Retinal pigment epithelial cell (primary cell): ENCODE results near the gene NTPCR.

Source experiments
- DNase-seq: peaks from one replicate; pipeline ENCODE4 v3.0.0-alpha.2; 2010; ENCODE audit warnings: low read depth
- H3K4me3 ChIP-seq: 2 replicates; pipeline ENCODE4 v1.5.1; 2011; ENCODE audit warnings: mild to moderate bottlenecking, low read length, control low read depth, moderate library complexity
- TF ChIP-seq, protein P1 (sequence below): conservative IDR thresholded peaks from 2 replicates; pipeline ENCODE4 v1.5.1; 2011; ENCODE audit warnings: low read depth, low read length, control low read depth, inconsistent platforms

NTPCR gene, protein sequence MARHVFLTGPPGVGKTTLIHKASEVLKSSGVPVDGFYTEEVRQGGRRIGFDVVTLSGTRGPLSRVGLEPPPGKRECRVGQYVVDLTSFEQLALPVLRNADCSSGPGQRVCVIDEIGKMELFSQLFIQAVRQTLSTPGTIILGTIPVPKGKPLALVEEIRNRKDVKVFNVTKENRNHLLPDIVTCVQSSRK

DNA sequence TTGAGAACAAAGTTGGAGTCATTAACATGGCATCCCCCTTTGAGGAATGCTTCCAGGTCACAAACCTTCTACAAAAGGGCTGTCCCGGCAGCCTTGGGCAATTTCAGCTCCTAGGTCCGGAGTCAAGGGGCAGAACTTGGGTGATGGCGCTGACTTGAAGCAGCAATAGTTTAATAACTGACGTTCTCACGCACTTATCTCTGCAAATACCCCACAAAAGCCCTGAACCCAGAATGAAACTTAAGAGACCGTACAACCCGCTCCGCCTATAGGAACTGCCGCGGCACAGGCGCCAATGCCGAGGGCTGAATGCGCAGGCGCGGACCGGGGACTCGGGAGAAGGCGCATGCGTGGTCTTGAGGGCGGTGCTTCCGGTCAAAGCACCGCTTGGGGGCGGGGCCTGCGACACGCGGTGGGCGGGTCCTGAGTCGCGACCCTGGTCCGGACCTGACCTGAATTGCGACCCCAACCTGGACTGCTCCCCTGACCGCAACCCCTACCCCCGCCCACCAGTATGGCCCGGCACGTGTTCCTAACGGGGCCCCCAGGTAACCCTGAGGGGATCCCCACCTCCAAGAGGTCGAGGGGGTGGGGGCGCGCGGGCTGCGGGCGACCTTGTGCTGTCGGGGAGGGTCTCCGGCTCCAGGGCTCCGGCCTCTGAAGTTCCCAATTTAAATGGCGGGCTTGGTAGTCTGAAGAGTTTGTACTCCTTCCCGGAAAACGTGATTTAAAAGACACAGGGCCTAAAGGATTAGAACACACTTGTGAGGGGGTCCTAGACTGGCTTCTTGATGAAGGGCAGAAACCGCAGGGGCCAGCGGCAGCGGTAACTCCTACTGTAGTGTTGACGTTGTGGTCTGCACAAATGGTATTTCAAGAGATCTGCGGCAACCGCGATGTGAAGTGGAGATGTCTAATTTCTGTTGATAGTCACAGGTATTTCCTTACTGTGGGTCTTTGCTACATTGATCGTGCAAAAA lies at the start of gene NTPCR:
NTPCR (plus strand) TSS at position 415 of the 980 bp plus-strand sequence; CDS start at position 515, 100 bp downstream.
- TF ChIP-seq, protein P1, sequence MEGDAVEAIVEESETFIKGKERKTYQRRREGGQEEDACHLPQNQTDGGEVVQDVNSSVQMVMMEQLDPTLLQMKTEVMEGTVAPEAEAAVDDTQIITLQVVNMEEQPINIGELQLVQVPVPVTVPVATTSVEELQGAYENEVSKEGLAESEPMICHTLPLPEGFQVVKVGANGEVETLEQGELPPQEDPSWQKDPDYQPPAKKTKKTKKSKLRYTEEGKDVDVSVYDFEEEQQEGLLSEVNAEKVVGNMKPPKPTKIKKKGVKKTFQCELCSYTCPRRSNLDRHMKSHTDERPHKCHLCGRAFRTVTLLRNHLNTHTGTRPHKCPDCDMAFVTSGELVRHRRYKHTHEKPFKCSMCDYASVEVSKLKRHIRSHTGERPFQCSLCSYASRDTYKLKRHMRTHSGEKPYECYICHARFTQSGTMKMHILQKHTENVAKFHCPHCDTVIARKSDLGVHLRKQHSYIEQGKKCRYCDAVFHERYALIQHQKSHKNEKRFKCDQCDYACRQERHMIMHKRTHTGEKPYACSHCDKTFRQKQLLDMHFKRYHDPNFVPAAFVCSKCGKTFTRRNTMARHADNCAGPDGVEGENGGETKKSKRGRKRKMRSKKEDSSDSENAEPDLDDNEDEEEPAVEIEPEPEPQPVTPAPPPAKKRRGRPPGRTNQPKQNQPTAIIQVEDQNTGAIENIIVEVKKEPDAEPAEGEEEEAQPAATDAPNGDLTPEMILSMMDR, result no peak
- H3K4me3 ChIP-seq, result peak within 1 kb of the TSS; percentile 72

DNA sequence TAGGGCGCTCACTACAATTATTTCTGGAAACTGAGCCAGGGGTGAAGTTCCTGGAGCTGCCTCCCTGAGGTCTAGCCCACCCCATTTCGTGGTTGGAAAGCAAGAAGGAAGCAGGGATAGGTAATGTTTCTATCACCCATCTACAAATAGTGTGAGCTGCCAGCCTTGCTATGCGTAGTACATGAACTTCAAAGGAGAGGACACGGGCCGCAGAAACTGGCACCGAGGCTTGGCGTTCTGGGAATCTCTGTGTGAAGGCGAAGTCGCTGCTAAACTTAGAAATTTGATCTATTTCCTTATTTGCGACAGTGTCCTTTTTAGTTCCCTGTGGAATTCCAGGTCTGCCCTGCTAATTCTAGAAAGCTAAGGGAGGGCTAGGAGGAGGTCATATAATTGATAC lies 49.6 kb upstream of the NTPCR start:
- TF ChIP-seq, protein P1, result no peak

More for the DNA sequence above, at the start of gene NTPCR:
- DNase-seq, result no peak

DNA sequence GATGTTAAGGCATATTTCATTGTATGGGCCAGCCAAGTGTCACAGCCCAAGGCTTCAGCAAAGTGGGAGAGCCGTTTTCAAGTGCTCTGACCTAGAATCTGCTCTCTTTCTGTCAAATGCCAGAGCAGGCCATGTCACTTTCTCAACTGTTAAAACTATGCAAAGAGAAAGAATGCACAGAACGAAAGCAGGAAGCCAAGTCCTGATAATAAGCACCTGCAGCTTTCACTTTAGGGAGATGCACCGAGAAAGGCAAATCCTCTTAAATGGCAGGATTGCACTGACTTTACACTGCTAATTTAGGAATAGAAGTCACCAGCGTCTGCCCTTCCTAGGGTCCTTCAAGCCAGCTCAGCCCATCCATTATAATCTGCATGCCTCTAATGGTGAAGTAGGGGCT lies 49.2 kb upstream of the NTPCR start:
- H3K4me3 ChIP-seq, result no peak overlapping the region
- no peak for DNase-seq
- TF ChIP-seq, protein P1, result no peak

More for the DNA sequence above, 49.6 kb upstream of the NTPCR start:
- no peak for DNase-seq
- no peak overlapping the region for H3K4me3 ChIP-seq

DNA sequence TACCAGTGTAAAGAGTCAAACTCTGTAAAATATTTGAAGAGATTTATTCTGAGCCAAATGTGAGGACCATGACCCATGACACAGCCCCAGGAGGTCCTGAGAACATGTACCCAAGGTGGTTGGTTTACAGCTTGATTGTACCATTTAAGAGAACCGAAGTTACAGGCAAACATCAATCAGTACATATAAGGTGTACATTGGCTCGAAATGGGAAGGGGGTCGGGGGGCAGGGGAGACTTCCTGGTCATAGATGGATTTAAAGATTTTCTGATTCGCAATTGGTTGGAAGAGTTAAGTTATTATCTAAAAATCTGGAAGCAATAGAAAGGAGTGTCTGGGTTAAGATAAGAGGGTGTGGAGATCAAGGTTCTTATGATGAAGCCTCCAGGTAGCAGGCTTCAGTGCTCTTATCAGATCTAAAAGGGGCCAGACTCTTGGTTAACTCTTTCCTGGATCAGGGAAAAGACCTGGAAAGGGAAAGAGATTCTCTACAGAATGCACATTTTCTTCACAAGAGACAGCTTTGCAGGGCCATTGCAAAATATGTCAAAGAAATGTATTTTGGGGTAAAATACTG lies 47.5 kb upstream of the NTPCR start:
- TF ChIP-seq, protein P1, result no peak
- no peak overlapping the region for H3K4me3 ChIP-seq
- DNase-seq, result no peak

DNA sequence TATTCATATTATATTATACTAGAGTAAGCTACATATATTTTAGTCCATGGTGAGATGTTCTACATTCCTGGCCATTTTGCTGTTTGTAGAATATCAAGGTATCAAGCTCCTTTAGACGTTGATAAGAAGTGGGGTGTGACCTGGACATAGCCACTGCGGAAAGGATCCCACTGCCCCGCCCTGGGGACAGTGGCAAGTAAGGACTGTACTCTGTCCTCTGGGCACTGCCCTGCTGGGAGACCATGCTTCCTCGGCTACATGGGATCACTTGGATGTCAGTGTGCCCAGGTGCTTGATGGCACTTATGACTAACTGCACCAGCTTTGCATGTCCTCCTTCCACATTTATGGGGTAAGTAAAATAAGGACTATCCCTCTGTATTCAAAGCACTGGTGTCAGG lies 46.3 kb upstream of the NTPCR start:
- no peak overlapping the region for H3K4me3 ChIP-seq
- TF ChIP-seq, protein P1, result no peak
- DNase-seq, result no peak

DNA sequence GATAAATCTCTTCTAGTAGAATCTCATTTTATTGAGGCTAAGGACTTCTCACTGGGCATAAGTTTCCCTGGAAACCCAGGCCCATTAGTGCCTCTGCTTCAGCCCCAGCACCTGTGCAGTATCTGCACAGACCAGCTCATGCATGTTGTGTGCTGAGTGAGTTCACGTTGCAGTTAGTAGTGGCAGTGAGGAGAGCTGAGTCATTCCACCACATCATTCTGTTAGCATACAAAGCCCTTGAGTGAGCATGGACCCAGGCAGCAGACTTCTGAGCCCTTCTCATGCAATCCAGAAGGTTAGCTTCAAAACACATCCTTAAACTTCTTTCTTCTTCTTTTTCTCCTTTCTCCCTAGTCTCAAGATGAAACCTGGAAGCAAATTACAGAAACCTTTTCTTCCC lies 45.8 kb upstream of the NTPCR start:
- TF ChIP-seq, protein P1, result no peak
- H3K4me3 ChIP-seq, result no peak overlapping the region
- no peak for DNase-seq
